H1 (cell line): ENCODE results near the gene MTMR8. TPM values are rescaled to one million over a fixed set of nuclear protein-coding genes. Genes with fewer than 3 reads are reported as not detected.

Experiments
- CTCF ChIA-PET: fragments of 300-600 bp; sonication (Branson Sonifier 250); formaldehyde crosslinking; loops from one replicate; lab custom pipeline; 2021; ENCODE audit not compliant: partially characterized antibody; lab: Charles Lee
- POLR2A ChIA-PET: fragments of 300-600 bp; sonication (Branson Sonifier 250); formaldehyde crosslinking; loops from one replicate; lab custom pipeline; 2021; ENCODE audit warnings: inconsistent platforms; ENCODE audit not compliant: partially characterized antibody; lab: Charles Lee
- DNase-seq, 2 experiments: peaks; one replicate each; pipeline versions ENCODE4 v3.0.0 to v3.0.0-alpha.2; 2010 to 2022; ENCODE audit warnings: low spot score in 2 of 2, low read depth in 1 of 2, mixed read lengths in 1 of 2
- FAIRE-seq: peaks from 2 replicates; lab custom pipeline; 2011; peaks lifted over from hg19 to GRCh38; lab: Jason Lieb, UNC
- H2AFZ ChIP-seq: 2 replicates; pipeline ENCODE4 v1.8.1; 2012; ENCODE audit warnings: low read length, inconsistent platforms
- H2AK5ac ChIP-seq: 2 replicates; pipeline ENCODE4 v1.6.1; 2013; ENCODE audit warnings: low read depth, low read length
- H2BK120ac ChIP-seq: replicated peaks from 2 replicates; pipeline ENCODE3; 2013; ENCODE audit warnings: low read depth, low read length, inconsistent platforms
- H2BK12ac ChIP-seq: 2 replicates; pipeline ENCODE4 v1.6.1; 2013; ENCODE audit warnings: low read depth, low read length
- H2BK15ac ChIP-seq: 2 replicates; pipeline ENCODE4 v1.6.1; 2013; ENCODE audit warnings: low read length
- H2BK20ac ChIP-seq: 2 replicates; pipeline ENCODE4 v1.6.1; 2013; ENCODE audit warnings: low read length
- H2BK5ac ChIP-seq: 2 replicates; pipeline ENCODE4 v1.6.1; 2013; ENCODE audit warnings: low read depth, low read length
- H3K14ac ChIP-seq: 2 replicates; pipeline ENCODE4 v1.6.1; 2013; ENCODE audit warnings: inconsistent platforms; ENCODE audit not compliant: insufficient read length
- H3K18ac ChIP-seq: 2 replicates; pipeline ENCODE4 v1.6.1; 2013; ENCODE audit warnings: low read length; ENCODE audit errors: extremely low read depth
- H3K23ac ChIP-seq: 2 replicates; pipeline ENCODE4 v1.6.1; 2013; ENCODE audit warnings: inconsistent platforms; ENCODE audit not compliant: insufficient read length
- H3K23me2 ChIP-seq: 2 replicates; pipeline ENCODE4 v1.6.1; 2013; ENCODE audit warnings: low read depth, low read length
- H3K27ac ChIP-seq: 2 replicates; pipeline ENCODE4 v1.6.1; 2011; ENCODE audit warnings: low read depth, low read length, inconsistent platforms
- H3K27me3 ChIP-seq, 4 experiments: replicated peaks in 1 of 4; 1 replicate in 1 of 4; 2 replicates in 3 of 4; pipeline versions ENCODE4 v1.6.1 to v1.8.1; 2011 to 2013; ENCODE audit warnings: low read length in 3 of 4, mild to moderate bottlenecking in 3 of 4, inconsistent platforms in 2 of 4, mixed read lengths in 2 of 4, moderate library complexity in 1 of 4; ENCODE audit not compliant: control insufficient read depth in 3 of 4, insufficient read depth in 3 of 4; ENCODE audit errors: extremely low read depth in 1 of 4
- H3K36me3 ChIP-seq, 4 experiments: 2 replicates each; pipeline versions ENCODE4 v1.6.1 to v1.8.1; 2011 to 2013; ENCODE audit warnings: mild to moderate bottlenecking in 4 of 4, low read length in 3 of 4, moderate library complexity in 2 of 4, control low read depth in 1 of 4, inconsistent platforms in 1 of 4; ENCODE audit not compliant: insufficient read depth in 4 of 4, control insufficient read depth in 2 of 4
- H3K4ac ChIP-seq: replicated peaks from 2 replicates; pipeline ENCODE3; 2013; ENCODE audit warnings: low read length, low read depth, mixed read lengths, inconsistent platforms; ENCODE audit not compliant: insufficient read length
- H3K4me1 ChIP-seq, 4 experiments: replicated peaks in 1 of 4; 1 replicate in 1 of 4; 2 replicates in 3 of 4; pipeline versions ENCODE4 v1.6.1 to v1.8.1; 2011 to 2013; ENCODE audit warnings: low read length in 3 of 4, inconsistent platforms in 2 of 4, mixed read lengths in 1 of 4; ENCODE audit not compliant: insufficient read depth in 4 of 4, control insufficient read depth in 3 of 4
- H3K4me2 ChIP-seq, 2 experiments: 2 replicates each; pipeline versions ENCODE4 v1.6.1 to v1.8.1; 2011 to 2013; ENCODE audit warnings: low read depth in 2 of 2, low read length in 2 of 2, control low read depth in 1 of 2, inconsistent platforms in 1 of 2, mild to moderate bottlenecking in 1 of 2; ENCODE audit not compliant: insufficient read depth in 1 of 2
- H3K4me3 ChIP-seq, 4 experiments: fragments of 200-600, 300-600 bp in 1 of 4; sonication (generic), shearing (Covaris generic), sonication (Bioruptor Twin) in 1 of 4; 2 replicates each; pipeline versions ENCODE4 v1.5.1 to v1.8.1; 2011 to 2016; ENCODE audit warnings: low read length in 4 of 4, low read depth in 3 of 4, control low read depth in 2 of 4, inconsistent platforms in 2 of 4, mild to moderate bottlenecking in 2 of 4, mixed read lengths in 1 of 4, moderate library complexity in 1 of 4; ENCODE audit not compliant: insufficient read depth in 2 of 4; ENCODE audit errors: extremely low read depth in 1 of 4
- H3K56ac ChIP-seq: replicated peaks from 2 replicates; pipeline ENCODE3; 2013; ENCODE audit warnings: low read depth, mild to moderate bottlenecking, mixed read lengths, low read length, inconsistent platforms; ENCODE audit not compliant: insufficient read length
- H3K79me1 ChIP-seq: 2 replicates; pipeline ENCODE4 v1.6.1; 2013; ENCODE audit warnings: low read depth, low read length, control low read depth
- H3K79me2 ChIP-seq, 2 experiments: 2 replicates each; pipeline versions ENCODE4 v1.6.1 to v1.8.1; 2012 to 2013; ENCODE audit warnings: low read length in 2 of 2, mild to moderate bottlenecking in 2 of 2, inconsistent platforms in 1 of 2; ENCODE audit not compliant: insufficient read depth in 2 of 2, control insufficient read depth in 1 of 2
- H3K9ac ChIP-seq, 4 experiments: replicated peaks in 1 of 4; 1 replicate in 1 of 4; 2 replicates in 3 of 4; pipeline versions ENCODE4 v1.6.1 to v1.8.1; 2011 to 2013; ENCODE audit warnings: low read depth in 3 of 4, low read length in 3 of 4, control low read depth in 2 of 4, mild to moderate bottlenecking in 2 of 4, moderate library complexity in 2 of 4, inconsistent platforms in 1 of 4; ENCODE audit errors: extremely low read depth in 1 of 4
- H3K9me3 ChIP-seq, 2 experiments: 2 replicates each; pipeline versions ENCODE4 v1.6.1 to v1.8.1; 2012 to 2013; ENCODE audit warnings: mild to moderate bottlenecking in 2 of 2, moderate library complexity in 2 of 2, control low read depth in 1 of 2, inconsistent platforms in 1 of 2, low read depth in 1 of 2, low read length in 1 of 2, mixed read lengths in 1 of 2; ENCODE audit not compliant: insufficient read depth in 2 of 2
- H4K20me1 ChIP-seq, 2 experiments: replicated peaks in 1 of 2; 2 replicates each; pipeline versions ENCODE3 to v1.8.1; 2011 to 2013; ENCODE audit warnings: inconsistent platforms in 2 of 2, low read length in 2 of 2, mild to moderate bottlenecking in 1 of 2; ENCODE audit not compliant: insufficient read depth in 2 of 2, control insufficient read depth in 1 of 2
- H4K5ac ChIP-seq: 2 replicates; pipeline ENCODE4 v1.6.1; 2013; ENCODE audit warnings: low read length, low read depth, mixed read lengths, inconsistent platforms; ENCODE audit not compliant: insufficient read length
- H4K8ac ChIP-seq: 2 replicates; pipeline ENCODE4 v1.8.0; 2013; ENCODE audit warnings: mild to moderate bottlenecking, moderate library complexity, low read length, inconsistent platforms; ENCODE audit not compliant: insufficient read depth; ENCODE audit errors: extremely low read depth
- H4K91ac ChIP-seq: replicated peaks from 2 replicates; pipeline ENCODE3; 2013; ENCODE audit warnings: low read length, mixed read lengths, inconsistent platforms; ENCODE audit not compliant: insufficient read length
- BRCA1 ChIP-seq: IDR thresholded peaks from 2 replicates; pipeline ENCODE4 v1.6.1; 2012; ENCODE audit warnings: low read depth, low read length, improper control_type of control experiment
- CHD1 ChIP-seq: IDR thresholded peaks from 2 replicates; pipeline ENCODE4 v1.6.1; 2012; ENCODE audit warnings: low read depth, low read length, improper control_type of control experiment
- JUND ChIP-seq: IDR thresholded peaks from 2 replicates; pipeline ENCODE4 v1.6.1; 2011; ENCODE audit warnings: mild to moderate bottlenecking, improper control_type of control experiment, low read length
- SUZ12 ChIP-seq: fragments of 200-600 bp; sonication (generic); IDR thresholded peaks from 2 replicates; pipeline ENCODE4 v1.6.1; 2012; ENCODE audit warnings: mild to moderate bottlenecking, inconsistent platforms, low read length, moderate library complexity, mixed read lengths
- TEAD4 ChIP-seq: IDR thresholded peaks from 2 replicates; pipeline ENCODE4 v1.6.1; 2012; ENCODE audit warnings: low read depth, low read length, inconsistent platforms, mixed read lengths
- WGBS, 2 experiments: shearing (Covaris generic) in 1 of 2; methylation state at CpG; one replicate each; pipeline versions ENCODE4 v1.1.6 to v1.1.7; 2013 to 2015; ENCODE audit warnings: low lambda C conversion rate in 2 of 2, mixed read lengths in 2 of 2, inconsistent platforms in 1 of 2, low coverage in 1 of 2, missing lambda C conversion rate in 1 of 2; ENCODE audit not compliant: insufficient replicate concordance in 2 of 2, insufficient coverage in 1 of 2, insufficient read length in 1 of 2; ENCODE audit errors: extremely low coverage in 1 of 2, missing lambda C conversion rate in 1 of 2; 5-methylcytosine and 5-hydroxymethylcytosine counted together
- polyA plus RNA-seq, 7 experiments: library from polyadenylated mRNA; depleted of rRNA in 3 of 7; stranded (reverse) in 5 of 7; unstranded in 2 of 7; fragments of >200 nt in 5 of 7; fragments of 200-250 nt in 2 of 7; gene quantifications; 1 replicate in 5 of 7; 2 replicates in 1 of 7; 4 replicates in 1 of 7; pipeline versions ENCODE4 v1.2.1 to v1.2.3, GENCODE V29; 2011 to 2013; ENCODE audit warnings: missing spikeins in 2 of 7, mixed read lengths in 2 of 7
- total RNA-seq: library from RNA; stranded (reverse); fragmentation: NEBNext Ultra II Directional; extraction: Animal tissue kit (Norgen Biotek cat#: 25700); gene quantifications from 2 replicates; pipeline ENCODE4 v1.2.1, GENCODE V29; 2021

Gene MTMR8
- total and polyA plus RNA-seq, 2 of the 8 experiments (the other 6 are each of a cell fraction or from before 2014, with no cell fraction given) = 1.3 to 6.3 TPM

GRCh38 chrX:64291123-64291522, 104.1 kb downstream of the MTMR8 start:
- DNase-seq (no peak), FAIRE-seq (no peak)
- Histone ChIP-seq H4K5ac (no peak overlapping the region), H2BK12ac (no peak overlapping the region), H3K79me2 (no peaks in the 10 kb centered on the region), H3K4me3 (no peak overlapping the region), H3K18ac (no peak overlapping the region), H3K27ac (no peak overlapping the region), H3K4me2 (no peak overlapping the region), H4K8ac (no peak overlapping the region), H3K4me1 (no peaks in the 10 kb centered on the region), H3K79me1 (no peaks in the 10 kb centered on the region), H3K56ac (no peak overlapping the region), H4K20me1 (no peaks in the 10 kb centered on the region), H3K9me3 (no peaks in the 10 kb centered on the region), H3K23ac (no peak overlapping the region), H2BK120ac (no peak overlapping the region), H2BK20ac (no peak overlapping the region), H3K36me3 (no peaks in the 10 kb centered on the region), H3K4ac (no peak overlapping the region), H3K23me2 (no peaks in the 10 kb centered on the region), H2AK5ac (no peak overlapping the region), H2BK5ac (no peak overlapping the region), H3K14ac (no peak overlapping the region), H4K91ac (no peak overlapping the region), H2BK15ac (no peak overlapping the region), H2AFZ (no peak overlapping the region), H3K27me3 (no peaks in the 10 kb centered on the region), H3K9ac (no peak overlapping the region)
- ChIA-PET CTCF (no interaction called here), POLR2A (no interaction called here)
- 100% methylated on average over 1 of the region's 2 CpGs; no CpG with 5 or more reads in 1 of the 2 experiments for WGBS, 2 experiments
- TF ChIP-seq TEAD4 (no peak), BRCA1 (no peak), JUND (no peak), CHD1 (no peak), SUZ12 (no peak)
